HEK293T (cell line): ENCODE results near the gene MYH14.

Source experiments
- ARNT ChIP-seq: fragments of 450-650 bp; IDR thresholded peaks from 2 replicates; pipeline ENCODE4 v1.6.1; 2017; ENCODE audit warnings: mild to moderate bottlenecking
- BHLHE40 ChIP-seq: fragments of 450-650 bp; IDR thresholded peaks from 2 replicates; pipeline ENCODE4 v1.6.1; 2016; ENCODE audit warnings: mild to moderate bottlenecking, moderate library complexity, borderline replicate concordance
- CTBP1 ChIP-seq: fragments of 450-650 bp; IDR thresholded peaks from 2 replicates; pipeline ENCODE4 v1.6.1; 2016; ENCODE audit warnings: borderline replicate concordance
- ELF4 ChIP-seq: fragments of 450-650 bp; IDR thresholded peaks from 2 replicates; pipeline ENCODE4 v1.6.1; 2017; ENCODE audit warnings: antibody characterized with exemption
- FOXK2 ChIP-seq: fragments of 450-650 bp; IDR thresholded peaks from 2 replicates; pipeline ENCODE4 v1.6.1; 2016; ENCODE audit warnings: mild to moderate bottlenecking
- FOXM1 ChIP-seq: fragments of 450-650 bp; IDR thresholded peaks from 2 replicates; pipeline ENCODE4 v1.6.1; 2017; ENCODE audit warnings: mild to moderate bottlenecking, borderline replicate concordance
- HDGF ChIP-seq: fragments of 450-650 bp; IDR thresholded peaks from 2 replicates; pipeline ENCODE4 v1.6.1; 2017; ENCODE audit warnings: antibody characterized with exemption, borderline replicate concordance
- L3MBTL2 ChIP-seq: fragments of 450-650 bp; conservative IDR thresholded peaks from 2 replicates; pipeline ENCODE4 v1.6.1; 2016; ENCODE audit warnings: mild to moderate bottlenecking
- NFRKB ChIP-seq: fragments of 450-650 bp; IDR thresholded peaks from 2 replicates; pipeline ENCODE4 v1.6.1; 2016; ENCODE audit warnings: mild to moderate bottlenecking, moderate library complexity
- SP1 ChIP-seq: fragments of 450-650 bp; IDR thresholded peaks from 2 replicates; pipeline ENCODE4 v1.6.1; 2017
- SUZ12 ChIP-seq: fragments of 450-650 bp; IDR thresholded peaks from 2 replicates; pipeline ENCODE4 v1.6.1; 2016; ENCODE audit warnings: mild to moderate bottlenecking
- TARDBP ChIP-seq: fragments of 450-650 bp; IDR thresholded peaks from 2 replicates; pipeline ENCODE4 v1.6.1; 2016
- ZNF384 ChIP-seq: fragments of 450-650 bp; IDR thresholded peaks from 2 replicates; pipeline ENCODE4 v1.6.1; 2016
- TF ChIP-seq, protein P1 (sequence below): fragments of 450-650 bp; IDR thresholded peaks from 2 replicates; pipeline ENCODE4 v1.6.1; 2016

DNA sequence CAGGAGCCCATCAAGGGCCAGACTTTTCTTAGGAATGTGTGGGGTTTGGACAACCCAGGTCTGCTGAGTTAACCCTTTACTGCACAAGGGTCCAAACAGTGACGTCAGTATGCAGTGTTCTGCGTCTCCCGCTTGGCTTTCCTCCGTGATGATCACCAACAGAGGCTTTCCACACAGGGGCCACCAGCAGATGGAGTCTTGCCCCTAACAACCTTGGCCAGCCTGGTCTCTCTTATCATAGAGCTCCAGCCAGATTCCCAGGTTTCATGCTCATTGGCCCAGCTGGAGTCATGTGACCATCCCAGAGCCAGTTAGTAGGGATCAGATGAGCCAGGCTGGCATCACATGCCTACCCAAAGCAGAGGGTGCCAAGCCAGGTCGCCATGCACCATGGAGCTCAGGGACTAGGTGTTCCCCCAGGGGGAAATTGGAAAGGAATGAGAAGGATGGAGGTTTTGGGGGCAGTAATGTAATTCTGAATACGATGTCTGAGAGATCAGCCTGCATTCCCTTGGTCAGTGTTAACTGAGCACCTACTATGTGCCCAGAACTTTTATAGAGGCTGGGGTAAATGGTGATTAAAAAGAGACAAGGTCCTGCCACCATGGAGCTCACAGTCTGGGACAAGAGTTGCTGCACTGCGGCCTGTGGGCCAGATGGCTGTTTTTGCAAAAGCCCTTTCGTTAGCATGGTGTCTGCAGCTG is 61.2 kb downstream of the MYH14 start:
- TF ChIP-seq TARDBP (no peak), ZNF384 (no peak), CTBP1 (no peak), ELF4 (no peak), BHLHE40 (no peak), FOXM1 (no peak), FOXK2 (no peak), SUZ12 (no peak), SP1 (no peak), L3MBTL2 (no peak), HDGF (no peak), NFRKB (no peak), ARNT (no peak)
- TF ChIP-seq, protein P1, sequence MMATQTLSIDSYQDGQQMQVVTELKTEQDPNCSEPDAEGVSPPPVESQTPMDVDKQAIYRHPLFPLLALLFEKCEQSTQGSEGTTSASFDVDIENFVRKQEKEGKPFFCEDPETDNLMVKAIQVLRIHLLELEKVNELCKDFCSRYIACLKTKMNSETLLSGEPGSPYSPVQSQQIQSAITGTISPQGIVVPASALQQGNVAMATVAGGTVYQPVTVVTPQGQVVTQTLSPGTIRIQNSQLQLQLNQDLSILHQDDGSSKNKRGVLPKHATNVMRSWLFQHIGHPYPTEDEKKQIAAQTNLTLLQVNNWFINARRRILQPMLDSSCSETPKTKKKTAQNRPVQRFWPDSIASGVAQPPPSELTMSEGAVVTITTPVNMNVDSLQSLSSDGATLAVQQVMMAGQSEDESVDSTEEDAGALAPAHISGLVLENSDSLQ: no peak
